Panc1 (cell line): ENCODE measurements around the gene BRINP3.

Source experiments
- CTCF ChIP-seq: fragments of 450-650 bp; IDR thresholded peaks from 2 replicates; pipeline ENCODE4 v1.5.1; 2017; ENCODE audit warnings: mild to moderate bottlenecking
- POLR2AphosphoS5 ChIP-seq: IDR thresholded peaks from 2 replicates; pipeline ENCODE4 v1.6.1; 2012; ENCODE audit warnings: mild to moderate bottlenecking, low read depth, low read length, moderate library complexity
- SIN3A ChIP-seq: IDR thresholded peaks from 2 replicates; pipeline ENCODE4 v1.6.1; 2012; ENCODE audit warnings: low read depth, mild to moderate bottlenecking, low read length, moderate library complexity, borderline replicate concordance; ENCODE audit not compliant: insufficient read depth
- TCF7L2 ChIP-seq: IDR thresholded peaks from 2 replicates; pipeline ENCODE4 v1.6.1; 2011; ENCODE audit warnings: mild to moderate bottlenecking, low read depth, low read length, inconsistent platforms
- TF ChIP-seq, protein P1 (sequence below), 2 experiments: IDR thresholded peaks; 2 replicates each; pipeline ENCODE4 v1.6.1; 2011 to 2012; ENCODE audit warnings: low read depth in 2 of 2, control low read depth in 1 of 2, low read length in 1 of 2, mild to moderate bottlenecking in 1 of 2, moderate library complexity in 1 of 2; ENCODE audit not compliant: insufficient read depth in 1 of 2

DNA sequence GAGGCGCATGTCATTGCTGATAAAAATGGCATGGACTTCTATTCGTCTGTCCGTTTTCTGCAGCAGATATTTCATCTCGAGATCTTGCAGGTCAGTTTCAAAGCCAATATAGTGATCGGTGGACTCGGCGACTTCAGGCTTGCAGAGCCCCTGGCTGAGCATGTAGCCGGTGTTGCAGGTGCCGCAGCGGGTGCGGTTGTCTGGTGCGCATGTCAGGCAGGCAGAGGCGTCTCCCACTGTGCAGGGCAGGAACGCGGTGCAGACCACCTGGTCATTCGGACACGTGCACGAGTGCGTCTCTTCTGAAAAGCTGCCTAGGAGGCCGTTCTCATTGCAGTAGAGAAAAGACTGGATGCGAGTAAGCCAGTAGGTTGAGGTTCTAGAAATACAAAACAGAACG lies 378.9 kb downstream of the BRINP3 start:
- TF ChIP-seq CTCF (no peak), TCF7L2 (no peak), POLR2AphosphoS5 (no peak), SIN3A (no peak)
- TF ChIP-seq, protein P1, sequence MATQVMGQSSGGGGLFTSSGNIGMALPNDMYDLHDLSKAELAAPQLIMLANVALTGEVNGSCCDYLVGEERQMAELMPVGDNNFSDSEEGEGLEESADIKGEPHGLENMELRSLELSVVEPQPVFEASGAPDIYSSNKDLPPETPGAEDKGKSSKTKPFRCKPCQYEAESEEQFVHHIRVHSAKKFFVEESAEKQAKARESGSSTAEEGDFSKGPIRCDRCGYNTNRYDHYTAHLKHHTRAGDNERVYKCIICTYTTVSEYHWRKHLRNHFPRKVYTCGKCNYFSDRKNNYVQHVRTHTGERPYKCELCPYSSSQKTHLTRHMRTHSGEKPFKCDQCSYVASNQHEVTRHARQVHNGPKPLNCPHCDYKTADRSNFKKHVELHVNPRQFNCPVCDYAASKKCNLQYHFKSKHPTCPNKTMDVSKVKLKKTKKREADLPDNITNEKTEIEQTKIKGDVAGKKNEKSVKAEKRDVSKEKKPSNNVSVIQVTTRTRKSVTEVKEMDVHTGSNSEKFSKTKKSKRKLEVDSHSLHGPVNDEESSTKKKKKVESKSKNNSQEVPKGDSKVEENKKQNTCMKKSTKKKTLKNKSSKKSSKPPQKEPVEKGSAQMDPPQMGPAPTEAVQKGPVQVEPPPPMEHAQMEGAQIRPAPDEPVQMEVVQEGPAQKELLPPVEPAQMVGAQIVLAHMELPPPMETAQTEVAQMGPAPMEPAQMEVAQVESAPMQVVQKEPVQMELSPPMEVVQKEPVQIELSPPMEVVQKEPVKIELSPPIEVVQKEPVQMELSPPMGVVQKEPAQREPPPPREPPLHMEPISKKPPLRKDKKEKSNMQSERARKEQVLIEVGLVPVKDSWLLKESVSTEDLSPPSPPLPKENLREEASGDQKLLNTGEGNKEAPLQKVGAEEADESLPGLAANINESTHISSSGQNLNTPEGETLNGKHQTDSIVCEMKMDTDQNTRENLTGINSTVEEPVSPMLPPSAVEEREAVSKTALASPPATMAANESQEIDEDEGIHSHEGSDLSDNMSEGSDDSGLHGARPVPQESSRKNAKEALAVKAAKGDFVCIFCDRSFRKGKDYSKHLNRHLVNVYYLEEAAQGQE (IDR thresholded peaks at IDR 0.05; ENCODE audit: insufficient read depth in 1 of 2, low read depth in 2 of 2, low read length in 1 of 2), result no peak
